K562 (cell line): ENCODE measurements around the gene TFDP1. TPM values are rescaled to one million over a fixed set of nuclear protein-coding genes. Genes with fewer than 3 reads are reported as not detected.

Experiments
- ATAC-seq: fragments of 200-7000 bp; cut with Tn5 transposase; 3 replicates; pipeline ENCODE4 v1.9.1; 2020; ENCODE audit warnings: moderate library complexity
- BruUV-seq: library from RNA; stranded (reverse); fragments of 400-500 nt; replicated peaks from 2 replicates; lab custom pipeline; 2021; lab: Mats Ljungman, UMichigan
- CTCF ChIA-PET: fragments of 300-600 bp; formaldehyde crosslinking; extraction: SDS; loops from one replicate; lab custom pipeline; 2021; ENCODE audit warnings: low intra/inter-chr PET ratio; lab: Yijun Ruan, JAX
- POLR2A ChIA-PET: fragments of 300-600, 350-650 bp; sonication (Branson Sonifier 250); formaldehyde crosslinking; extraction: SDS; loops from one replicate; lab custom pipeline; 2021; ENCODE audit warnings: antibody characterized with exemption, inconsistent platforms; lab: Yijun Ruan, JAX
- DNase-seq, 4 experiments: peaks; one replicate each; pipeline versions ENCODE4 v3.0.0 to v3.0.0-alpha.2; 2011 to 2018; ENCODE audit warnings: low spot score in 3 of 4, mixed read lengths in 3 of 4; ENCODE audit errors: extremely low read depth in 1 of 4
- FAIRE-seq: peaks from 2 replicates; lab custom pipeline; 2011; peaks lifted over from hg19 to GRCh38; lab: Jason Lieb, UNC
- H2AFZ ChIP-seq: 2 replicates; pipeline ENCODE4 v1.6.0; 2011; ENCODE audit warnings: low read depth, low read length, control low read depth, inconsistent platforms
- H3K27ac ChIP-seq: fragments of 200-600 bp; 3 replicates; pipeline ENCODE4 v1.8.0; 2011; ENCODE audit warnings: low read depth, mild to moderate bottlenecking, control low read depth, inconsistent platforms, low read length, moderate library complexity, mixed read lengths; ENCODE audit errors: extremely low read depth
- H3K27me3 ChIP-seq, 2 experiments: fragments of 300-600 bp in 1 of 2; 2 replicates in 1 of 2; 3 replicates in 1 of 2; pipeline versions ENCODE4 v1.6.0 to v1.8.0; 2011; ENCODE audit warnings: inconsistent platforms in 2 of 2, low read length in 2 of 2, mild to moderate bottlenecking in 1 of 2, mixed read lengths in 1 of 2, moderate library complexity in 1 of 2; ENCODE audit not compliant: control insufficient read depth in 2 of 2, insufficient read depth in 2 of 2
- H3K36me3 ChIP-seq: fragments of 300-600 bp; 3 replicates; pipeline ENCODE4 v1.8.0; 2011; ENCODE audit warnings: mild to moderate bottlenecking, low read length, inconsistent platforms; ENCODE audit not compliant: control insufficient read depth, insufficient read depth
- H3K4me1 ChIP-seq, 2 experiments: fragments of 200-600 bp in 1 of 2; replicated peaks in 1 of 2; 2 replicates in 1 of 2; 3 replicates in 1 of 2; pipeline versions ENCODE4 v1.5.1 to v1.8.0; 2011; ENCODE audit warnings: inconsistent platforms in 2 of 2, low read length in 2 of 2, mild to moderate bottlenecking in 1 of 2, mixed read lengths in 1 of 2, moderate library complexity in 1 of 2; ENCODE audit not compliant: control insufficient read depth in 2 of 2, insufficient read depth in 2 of 2
- H3K4me2 ChIP-seq: 2 replicates; pipeline ENCODE4 v1.6.1; 2011; ENCODE audit warnings: low read length, control low read depth, inconsistent platforms, mixed read lengths; ENCODE audit not compliant: insufficient read depth
- H3K4me3 ChIP-seq: fragments of 200-600 bp; sonication (generic), shearing (Covaris generic); 2 replicates; pipeline ENCODE4 v1.5.1; 2016; ENCODE audit warnings: control low read depth, inconsistent platforms
- H3K79me2 ChIP-seq: fragments of 200-600 bp; 3 replicates; pipeline ENCODE4 v1.8.0; 2011; ENCODE audit warnings: low read length, inconsistent platforms; ENCODE audit not compliant: control insufficient read depth, insufficient read depth
- H3K9ac ChIP-seq, 2 experiments: 2 replicates each; pipeline versions ENCODE4 v1.6.0 to v1.6.1; 2011; ENCODE audit warnings: low read depth in 2 of 2, low read length in 2 of 2, control low read depth in 1 of 2, inconsistent platforms in 1 of 2, mild to moderate bottlenecking in 1 of 2, mixed read lengths in 1 of 2; ENCODE audit not compliant: insufficient read depth in 1 of 2
- H3K9me1 ChIP-seq: one replicate; pipeline ENCODE4 v1.6.0; 2011; ENCODE audit warnings: inconsistent platforms, mild to moderate bottlenecking, low read length, moderate library complexity; ENCODE audit not compliant: control insufficient read depth, insufficient read depth
- H3K9me3 ChIP-seq: replicated peaks from 2 replicates; pipeline ENCODE4 v1.5.1; 2011; ENCODE audit warnings: low read depth, low read length, inconsistent platforms; ENCODE audit not compliant: control insufficient read depth, insufficient read depth
- H4K20me1 ChIP-seq: replicated peaks from 2 replicates; pipeline ENCODE4 v1.6.1; 2011; ENCODE audit warnings: low read length, inconsistent platforms, mixed read lengths; ENCODE audit not compliant: control insufficient read depth, insufficient read depth
- CBFA2T3 ChIP-seq: fragments of 450-650 bp; IDR thresholded peaks from 2 replicates; pipeline ENCODE4 v1.6.1; 2017
- NFATC3 ChIP-seq: fragments of 450-650 bp; IDR thresholded peaks from 2 replicates; pipeline ENCODE4 v1.6.1; 2017; ENCODE audit warnings: mild to moderate bottlenecking
- NONO ChIP-seq, 2 experiments: fragments of 200-400 bp in 1 of 2; fragments of 450-650 bp in 1 of 2; formaldehyde crosslinking in 1 of 2; IDR thresholded peaks; 2 replicates each; pipeline ENCODE4 v1.6.1; 2017; ENCODE audit warnings: low read depth in 2 of 2, mild to moderate bottlenecking in 2 of 2, moderate library complexity in 2 of 2, low read length in 1 of 2
- RBFOX2 ChIP-seq: fragments of 200-400 bp; formaldehyde crosslinking; IDR thresholded peaks from 2 replicates; pipeline ENCODE4 v1.6.1; 2017; ENCODE audit warnings: low read depth, mild to moderate bottlenecking, low read length, moderate library complexity
- RFX1 ChIP-seq: fragments of 450-650 bp; IDR thresholded peaks from 2 replicates; pipeline ENCODE4 v1.6.1; 2016; ENCODE audit warnings: mild to moderate bottlenecking, moderate library complexity
- WGBS: fragments of 100-300 bp; shearing (Covaris generic); methylation state at CpG from one replicate; pipeline ENCODE4 v1.1.6; 2016; ENCODE audit warnings: low coverage, mixed read lengths; ENCODE audit not compliant: insufficient coverage; ENCODE audit errors: missing lambda C conversion rate; 5-methylcytosine and 5-hydroxymethylcytosine counted together
- in situ Hi-C: fragments of 300-500 bp; cut with MboI; formaldehyde crosslinking; loops from 4 replicates; pipeline ENCODE4 v1.15.0; 2018; ENCODE audit warnings: inconsistent platforms, mixed read lengths
- intact Hi-C: fragments of 100-400 bp; cut with micrococcal nuclease; formaldehyde crosslinking; loops from 2 replicates; pipeline ENCODE4 v1.14.2; 2022
- polyA plus RNA-seq, 8 experiments: library from polyadenylated mRNA; depleted of rRNA in 4 of 8; stranded (reverse) in 5 of 8; unstranded in 3 of 8; fragments of >200 nt; fragmentation: Nextera tagmentation in 2 of 8; fragmentation: Illumina TruSeq in 1 of 8; extraction: Ambion mirVana in 2 of 8; extraction: Trizol in 1 of 8; gene quantifications; 2 replicates each; pipeline versions ENCODE4 v1.2.1 to v1.2.3, GENCODE V29; 2011 to 2014; ENCODE audit warnings: inconsistent platforms in 1 of 8, missing spikeins in 1 of 8
- total RNA-seq, 7 experiments: library from RNA; depleted of rRNA in 6 of 7; stranded (reverse); fragments of >200 nt in 6 of 7; fragmentation: Illumina TruSeq in 2 of 7; extraction: Trizol in 2 of 7; gene quantifications; 2 replicates each; pipeline versions ENCODE4 v1.2.1 to v1.2.3, GENCODE V29; 2011 to 2021; ENCODE audit warnings: low replicate concordance in 1 of 7

The TFDP1 gene
- total and polyA plus RNA-seq, 9 of the 15 experiments (the other 6 are each of a cell fraction or from before 2014, with no cell fraction given) = 33.8 to 145 (median 69.1) TPM

GRCh38 chr13:113585896-113586295 lies 1.3 kb downstream of the TFDP1 start:
- Histone ChIP-seq H2AFZ (no peak overlapping the region), H3K79me2 (peaks cover 54% of the 10 kb centered on the region), H3K9ac (peak overlapping the region; percentile 66 to 73; a peak in 3 of 4 replicates), H3K27me3 (no peaks in the 10 kb centered on the region), H3K36me3 (peaks cover 47% of the 10 kb centered on the region; the same call in 2 of the 3 replicates), H3K27ac (no peak overlapping the region), H4K20me1 (no peaks in the 10 kb centered on the region), H3K9me3 (no peaks in the 10 kb centered on the region), H3K4me3 (peak overlapping the region; percentile 60), H3K4me2 (peak overlapping the region; percentile 65; the same call in 1 of the 2 replicates), H3K4me1 (peaks cover 7 to 27% of the 10 kb centered on the region in 2 experiments; a peak in 4 of 5 replicates), H3K9me1 (no peaks in the 10 kb centered on the region)
- intact Hi-C loops (no loop called here), in situ Hi-C loops (no loop called here)
- FAIRE-seq (peak; percentile 74), ATAC-seq (no peak), DNase-seq (peak in 3 of 4 experiments; percentile 23 to 28 (median 24))
- POLR2A ChIA-PET = no interaction called here
- TSS peak; percentile 73 for BruUV-seq
- CTCF ChIA-PET = no interaction called here
- WGBS = 29% methylated on average over 9 of the region's 9 CpGs
- TF ChIP-seq RFX1 (peak; percentile 8; the same call in 1 of the 2 replicates), NONO (IDR thresholded peaks at IDR 0.05; ENCODE audit: low read depth in 2 of 2, low read length in 1 of 2) (no peak), CBFA2T3 (peak; percentile 11; the same call in 1 of the 2 replicates)

GRCh38 chr13:113586661-113587479 lies 2.3 kb downstream of the TFDP1 start:
- Histone ChIP-seq H3K79me2 (peaks cover 62% of the 10 kb centered on the region), H3K4me2 (no peak overlapping the region), H4K20me1 (no peaks in the 10 kb centered on the region), H3K9ac (peak overlapping the region in 1 of 2 experiments; percentile 81; a peak in 3 of 4 replicates), H3K27me3 (no peaks in the 10 kb centered on the region), H2AFZ (no peak overlapping the region), H3K4me3 (no peak overlapping the region), H3K36me3 (peaks cover 53% of the 10 kb centered on the region; the same call in 2 of the 3 replicates), H3K27ac (no peak overlapping the region), H3K4me1 (peaks cover 7 to 27% of the 10 kb centered on the region in 2 experiments; a peak in 4 of 5 replicates), H3K9me3 (no peaks in the 10 kb centered on the region), H3K9me1 (no peaks in the 10 kb centered on the region)
- no peak for DNase-seq
- in situ Hi-C loops = no loop called here
- 95% methylated on average over 18 of the region's 23 CpGs for WGBS
- no peak for FAIRE-seq
- BruUV-seq = no TSS peak
- POLR2A ChIA-PET = interaction anchor here (0.6 to 1.6 kb wide), 2 partner anchors 15 to 413 kb away, joined by 3 to 4 read pairs; no protein-coding TSS in a partner anchor
- intact Hi-C loops = no loop called here
- ATAC-seq = no peak
- CTCF ChIA-PET = no interaction called here
- TF ChIP-seq NFATC3 = no peak
- peak; percentile 20; the same call in 1 of the 2 replicates for TF ChIP-seq RBFOX2
